DMS53 treated with DMSO at 0.1 percent for 48 hours (cell line): ENCODE measurements around the gene MAPK8.

Experiments used
- DNase-seq: peaks from one replicate; lab custom pipeline; 2025; ENCODE audit not compliant: unreplicated experiment; lab: John Stamatoyannopoulos, UW

Gene MAPK8

GRCh38 chr10:48381971-48382370, 75.5 kb downstream of the MAPK8 start:
- no peak for DNase-seq

GRCh38 chr10:48382982-48383381, 76.5 kb downstream of the MAPK8 start:
- DNase-seq = no peak

GRCh38 chr10:48383393-48383792, 76.9 kb downstream of the MAPK8 start:
- no peak for DNase-seq

- no peak for DNase-seq
Observed at GRCh38 chr10:48384699-48384982, 78.2 kb downstream of the MAPK8 start.

- no peak for DNase-seq
Observed at GRCh38 chr10:48389272-48389671, 82.8 kb downstream of the MAPK8 start.

GRCh38 chr10:48389846-48390557, 83.5 kb downstream of the MAPK8 start:
- DNase-seq = no peak

- no peak for DNase-seq
Observed at GRCh38 chr10:48390558-48390871, 84.0 kb downstream of the MAPK8 start.

- DNase-seq = peak; percentile 6
Observed at GRCh38 chr10:48390933-48391845, 84.7 kb downstream of the MAPK8 start.

- no peak for DNase-seq
Observed at GRCh38 chr10:48391994-48392393, 85.5 kb downstream of the MAPK8 start.

GRCh38 chr10:48398261-48398660, 91.8 kb downstream of the MAPK8 start:
- DNase-seq = no peak

GRCh38 chr10:48399056-48399541, 92.6 kb downstream of the MAPK8 start:
- DNase-seq = no peak

- no peak for DNase-seq
Observed at GRCh38 chr10:48399551-48399950, 93.1 kb downstream of the MAPK8 start.

- DNase-seq = no peak
Observed at GRCh38 chr10:48400129-48400849, 93.8 kb downstream of the MAPK8 start.

- DNase-seq = no peak
Observed at GRCh38 chr10:48400850-48401220, 94.4 kb downstream of the MAPK8 start.

GRCh38 chr10:48404646-48405045, 98.2 kb downstream of the MAPK8 start:
- no peak for DNase-seq

- DNase-seq = peak; percentile 94
Observed at GRCh38 chr10:48406204-48406603, 99.7 kb downstream of the MAPK8 start.

GRCh38 chr10:48406658-48407057, 100.2 kb downstream of the MAPK8 start:
- DNase-seq = no peak

- no peak for DNase-seq
Observed at GRCh38 chr10:48410503-48410902, 104.0 kb downstream of the MAPK8 start.

GRCh38 chr10:48411510-48411909, 105.0 kb downstream of the MAPK8 start:
- DNase-seq = no peak

GRCh38 chr10:48412081-48412480, 105.6 kb downstream of the MAPK8 start:
- DNase-seq = no peak

- DNase-seq = no peak
Observed at GRCh38 chr10:48412933-48413332, 106.5 kb downstream of the MAPK8 start.

GRCh38 chr10:48414160-48414559, 107.7 kb downstream of the MAPK8 start:
- no peak for DNase-seq
